Measurements from ENCODE around the gene SLC37A1. TPM values are rescaled to one million over a fixed set of nuclear protein-coding genes. Genes with fewer than 3 reads are reported as not detected.

Gene SLC37A1
- total RNA-seq, 1 experiment from 2014 or later, result 11.2 TPM

- POLR2A ChIA-PET (ENCODE audit: low non-redundant PET), result no interaction called here
- TF ChIP-seq EZH2 (IDR thresholded peaks at IDR 0.05; ENCODE audit: borderline replicate concordance, low read depth, low read length, poor library complexity, severe bottlenecking) (no peak), CTCF (conservative IDR thresholded peaks at IDR 0.05; ENCODE audit: low read depth, low read length) (no peak)
- no peak overlapping the region for H3K4me3 ChIP-seq (ENCODE audit: low read depth, low read length, poor library complexity, severe bottlenecking)
- H3K36me3 ChIP-seq (ENCODE audit: insufficient read depth, low read length, poor library complexity, severe bottlenecking), result no peaks in the 10 kb centered on the region
- H3K27ac ChIP-seq (ENCODE audit: low read depth, low read length, poor library complexity, severe bottlenecking), result no peak overlapping the region
- no peaks in the 10 kb centered on the region for H3K27me3 ChIP-seq (replicated peaks; ENCODE audit: insufficient read depth, low read depth, low read length, poor library complexity)
- intact Hi-C loops (cut with micrococcal nuclease; ENCODE audit: unreplicated experiment), result no loop called here
- CTCF ChIA-PET, result no interaction called here
- no peaks in the 10 kb centered on the region for H3K9me3 ChIP-seq (ENCODE audit: low read depth, low read length, poor library complexity, severe bottlenecking)
- BruUV-seq (replicated peaks), result no TSS peak
- no peak for DNase-seq (ENCODE audit: low spot score)
- no peaks in the 10 kb centered on the region for H3K4me1 ChIP-seq (ENCODE audit: insufficient read depth, low read length, poor library complexity, severe bottlenecking)
Observed at GRCh38 chr21:42618707-42619102, 105.1 kb downstream of the SLC37A1 start.

GRCh38 chr21:42619166-42619565 is 105.5 kb downstream of the SLC37A1 start:
- DNase-seq (ENCODE audit: low spot score), result no peak
- H3K36me3 ChIP-seq (ENCODE audit: insufficient read depth, low read length, poor library complexity, severe bottlenecking), result no peaks in the 10 kb centered on the region
- intact Hi-C loops (cut with micrococcal nuclease; ENCODE audit: unreplicated experiment), result no loop called here
- H3K27ac ChIP-seq (ENCODE audit: low read depth, low read length, poor library complexity, severe bottlenecking), result no peak overlapping the region
- H3K27me3 ChIP-seq (replicated peaks; ENCODE audit: insufficient read depth, low read depth, low read length, poor library complexity), result no peaks in the 10 kb centered on the region
- no peaks in the 10 kb centered on the region for H3K4me1 ChIP-seq (ENCODE audit: insufficient read depth, low read length, poor library complexity, severe bottlenecking)
- TF ChIP-seq EZH2 (IDR thresholded peaks at IDR 0.05; ENCODE audit: borderline replicate concordance, low read depth, low read length, poor library complexity, severe bottlenecking) (no peak), CTCF (conservative IDR thresholded peaks at IDR 0.05; ENCODE audit: low read depth, low read length) (no peak)
- no peak overlapping the region for H3K4me3 ChIP-seq (ENCODE audit: low read depth, low read length, poor library complexity, severe bottlenecking)
- no peaks in the 10 kb centered on the region for H3K9me3 ChIP-seq (ENCODE audit: low read depth, low read length, poor library complexity, severe bottlenecking)
- no TSS peak for BruUV-seq (replicated peaks)
- ChIA-PET CTCF (no interaction called here), POLR2A (ENCODE audit: low non-redundant PET) (no interaction called here)

GRCh38 chr21:42619841-42620240 is 106.2 kb downstream of the SLC37A1 start:
- no peaks in the 10 kb centered on the region for H3K27me3 ChIP-seq (replicated peaks; ENCODE audit: insufficient read depth, low read depth, low read length, poor library complexity)
- intact Hi-C loops (cut with micrococcal nuclease; ENCODE audit: unreplicated experiment), result no loop called here
- H3K27ac ChIP-seq (ENCODE audit: low read depth, low read length, poor library complexity, severe bottlenecking), result no peak overlapping the region
- no peaks in the 10 kb centered on the region for H3K4me1 ChIP-seq (ENCODE audit: insufficient read depth, low read length, poor library complexity, severe bottlenecking)
- CTCF ChIA-PET, result no interaction called here
- no peaks in the 10 kb centered on the region for H3K9me3 ChIP-seq (ENCODE audit: low read depth, low read length, poor library complexity, severe bottlenecking)
- POLR2A ChIA-PET (ENCODE audit: low non-redundant PET), result no interaction called here
- no TSS peak for BruUV-seq (replicated peaks)
- no peak for DNase-seq (ENCODE audit: low spot score)
- TF ChIP-seq EZH2 (IDR thresholded peaks at IDR 0.05; ENCODE audit: borderline replicate concordance, low read depth, low read length, poor library complexity, severe bottlenecking) (no peak), CTCF (conservative IDR thresholded peaks at IDR 0.05; ENCODE audit: low read depth, low read length) (no peak)
- no peak overlapping the region for H3K4me3 ChIP-seq (ENCODE audit: low read depth, low read length, poor library complexity, severe bottlenecking)
- no peaks in the 10 kb centered on the region for H3K36me3 ChIP-seq (ENCODE audit: insufficient read depth, low read length, poor library complexity, severe bottlenecking)

Measured in A673 (cell line).